ACHN (cell line): ENCODE results near the gene SPECC1L.

Source experiments
- DNase-seq: peaks from one replicate; pipeline ENCODE4 v3.0.0-alpha.2; 2015
- in situ Hi-C: cut with HindIII; loops from 2 replicates; pipeline ENCODE4 v1.10.0; 2017; ENCODE audit warnings: low sequenced_read_pairs, low pct_ligation_motif_present, low pct_unique_long_range_greater_than_20kb

Gene SPECC1L

GRCh38 chr22:24455751-24456426 lies 185.3 kb downstream of the SPECC1L start:
- in situ Hi-C loops = no loop called here
- DNase-seq = no peak

GRCh38 chr22:24457894-24458420 lies 187.3 kb downstream of the SPECC1L start:
- no peak for DNase-seq
- in situ Hi-C loops = no loop called here

GRCh38 chr22:24459911-24460310 lies 189.3 kb downstream of the SPECC1L start:
- in situ Hi-C loops = no loop called here
- no peak for DNase-seq

- no peak for DNase-seq
- in situ Hi-C loops = no loop called here
Observed at GRCh38 chr22:24460418-24461089, 189.9 kb downstream of the SPECC1L start.

- no peak for DNase-seq
- in situ Hi-C loops = no loop called here
Observed at GRCh38 chr22:24463071-24463760, 192.6 kb downstream of the SPECC1L start.

- peak; percentile 16 for DNase-seq
- in situ Hi-C loops = no loop called here
Observed at GRCh38 chr22:24465566-24465965, 194.9 kb downstream of the SPECC1L start.

- in situ Hi-C loops = no loop called here
Observed at GRCh38 chr22:24465975-24466374, 195.3 kb downstream of the SPECC1L start.

GRCh38 chr22:24466716-24467328 lies 196.2 kb downstream of the SPECC1L start:
- peak; percentile 59 for DNase-seq
- in situ Hi-C loops = no loop called here

More at GRCh38 chr22:24465975-24466374, 195.3 kb downstream of the SPECC1L start:
- DNase-seq = no peak

GRCh38 chr22:24467340-24467739 lies 196.7 kb downstream of the SPECC1L start:
- DNase-seq = no peak
- in situ Hi-C loops = no loop called here
